ENCODE measurements around the gene FKBP2. TPM values are rescaled to one million over a fixed set of nuclear protein-coding genes. Genes with fewer than 3 reads are reported as not detected.

The FKBP2 gene
- total RNA-seq, 1 experiment from 2014 or later, result 84.2 TPM

DNA sequence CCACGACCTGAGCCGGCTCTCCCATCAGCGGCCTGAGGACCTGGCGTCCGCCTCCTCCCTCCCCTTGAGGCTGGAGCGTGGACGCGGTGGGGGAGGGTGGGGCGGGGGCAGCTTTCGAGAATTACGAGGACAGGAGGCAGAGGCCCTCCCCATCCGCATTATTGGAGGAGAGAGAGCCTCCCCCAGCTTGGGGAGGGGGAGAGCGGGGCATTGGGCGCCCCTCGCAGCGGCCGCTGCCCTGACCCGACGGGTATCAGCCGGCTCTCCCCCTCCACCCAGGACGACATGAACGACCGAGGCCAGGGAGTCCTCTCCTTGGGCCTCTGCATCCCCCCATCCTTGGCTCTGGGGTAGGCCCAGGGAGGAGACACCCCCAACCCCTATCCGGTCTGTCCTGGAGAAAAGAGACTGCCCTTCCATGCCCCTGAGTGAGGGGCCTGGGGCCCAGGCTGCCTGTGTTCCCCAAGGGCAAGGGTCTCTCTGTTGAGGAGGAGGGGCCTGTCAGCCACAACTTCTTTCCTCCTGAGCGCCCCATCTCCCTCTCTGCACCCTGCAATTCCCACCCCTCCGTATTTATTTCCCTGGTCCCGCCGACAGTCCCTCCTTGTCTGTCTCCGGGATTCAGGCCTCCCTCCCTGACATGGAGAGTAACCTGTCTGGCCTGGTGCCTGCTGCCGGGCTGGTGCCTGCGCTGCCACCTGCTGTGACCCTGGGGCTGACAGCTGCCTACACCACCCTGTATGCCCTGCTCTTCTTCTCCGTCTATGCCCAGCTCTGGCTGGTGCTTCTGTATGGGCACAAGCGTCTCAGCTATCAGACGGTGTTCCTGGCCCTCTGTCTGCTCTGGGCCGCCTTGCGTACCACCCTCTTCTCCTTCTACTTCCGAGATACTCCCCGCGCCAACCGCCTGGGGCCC is 45.2 kb downstream of the FKBP2 start:
- H3K27ac ChIP-seq, result no peak overlapping the region
- H3K4me3 ChIP-seq, result peak overlapping the region; percentile 67
- peaks cover 22% of the 10 kb centered on the region for H3K4me1 ChIP-seq (replicated peaks; ENCODE audit: insufficient read depth)
- H3K4me2 ChIP-seq, result peak overlapping the region; percentile 82
- TF ChIP-seq, protein P1, sequence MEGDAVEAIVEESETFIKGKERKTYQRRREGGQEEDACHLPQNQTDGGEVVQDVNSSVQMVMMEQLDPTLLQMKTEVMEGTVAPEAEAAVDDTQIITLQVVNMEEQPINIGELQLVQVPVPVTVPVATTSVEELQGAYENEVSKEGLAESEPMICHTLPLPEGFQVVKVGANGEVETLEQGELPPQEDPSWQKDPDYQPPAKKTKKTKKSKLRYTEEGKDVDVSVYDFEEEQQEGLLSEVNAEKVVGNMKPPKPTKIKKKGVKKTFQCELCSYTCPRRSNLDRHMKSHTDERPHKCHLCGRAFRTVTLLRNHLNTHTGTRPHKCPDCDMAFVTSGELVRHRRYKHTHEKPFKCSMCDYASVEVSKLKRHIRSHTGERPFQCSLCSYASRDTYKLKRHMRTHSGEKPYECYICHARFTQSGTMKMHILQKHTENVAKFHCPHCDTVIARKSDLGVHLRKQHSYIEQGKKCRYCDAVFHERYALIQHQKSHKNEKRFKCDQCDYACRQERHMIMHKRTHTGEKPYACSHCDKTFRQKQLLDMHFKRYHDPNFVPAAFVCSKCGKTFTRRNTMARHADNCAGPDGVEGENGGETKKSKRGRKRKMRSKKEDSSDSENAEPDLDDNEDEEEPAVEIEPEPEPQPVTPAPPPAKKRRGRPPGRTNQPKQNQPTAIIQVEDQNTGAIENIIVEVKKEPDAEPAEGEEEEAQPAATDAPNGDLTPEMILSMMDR (conservative IDR thresholded peaks at IDR 0.05), result peak; percentile 44; the same call in 1 of the 2 replicates
- no peak for TF ChIP-seq EZH2 (IDR thresholded peaks at IDR 0.05; ENCODE audit: low read depth)
- no peaks in the 10 kb centered on the region for H4K20me1 ChIP-seq (ENCODE audit: insufficient read depth)
- no peaks in the 10 kb centered on the region for H3K36me3 ChIP-seq (ENCODE audit: low read depth)
- ChIA-PET POLR2A (ENCODE audit: unreplicated experiment) (interaction anchor here (1.0 kb wide), 1 partner anchor 15 kb away, joined by 3 read pairs; no protein-coding TSS in a partner anchor), CTCF (interaction anchor here (0.6 to 0.7 kb wide), 4 partner anchors 14 to 587 kb away, joined by 3 to 11 read pairs (median 6); partner anchors contain the start of gene CATSPERZ)
- peaks cover 15% of the 10 kb centered on the region; the same call in 1 of the 2 replicates for H3K79me2 ChIP-seq (ENCODE audit: low read depth)
- peaks cover 17% of the 10 kb centered on the region; the same call in 1 of the 2 replicates for H3F3A ChIP-seq (ENCODE audit: insufficient read depth, low read depth)
- no peaks in the 10 kb centered on the region for H3K9me3 ChIP-seq (ENCODE audit: insufficient read depth, low read depth)
- H3K27me3 ChIP-seq (ENCODE audit: insufficient read depth, low read depth), result no peaks in the 10 kb centered on the region
- peak in 1 of 2 experiments; percentile 59 for DNase-seq
- intact Hi-C loops (cut with micrococcal nuclease; ENCODE audit: unreplicated experiment), result loop anchor here (1.0 kb wide), 1 partner anchor 16 kb away; no protein-coding TSS in a partner anchor
- H3K9me2 ChIP-seq (ENCODE audit: insufficient read depth), result no peaks in the 10 kb centered on the region
- BruUV-seq (replicated peaks), result TSS peak; percentile 9
- peak overlapping the region; percentile 83 for H2AFZ ChIP-seq

DNA sequence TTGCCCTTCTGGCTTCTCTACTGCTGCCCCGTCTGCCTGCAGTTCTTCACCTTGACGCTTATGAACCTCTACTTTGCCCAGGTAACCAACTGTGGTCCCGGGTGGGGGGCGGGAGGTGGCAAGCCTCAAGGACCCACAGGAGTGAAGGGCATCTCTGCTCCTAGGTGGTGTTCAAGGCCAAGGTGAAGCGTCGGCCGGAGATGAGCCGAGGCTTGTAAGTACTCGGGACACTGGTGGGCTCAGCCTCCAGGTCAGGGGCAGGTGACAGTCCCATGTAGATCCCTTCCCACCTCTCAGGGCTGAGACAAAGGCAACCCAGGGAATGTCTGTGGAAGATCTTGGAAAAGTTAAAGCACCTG is 45.9 kb downstream of the FKBP2 start:
- Histone ChIP-seq H3F3A (ENCODE audit: insufficient read depth, low read depth) (peaks cover 17% of the 10 kb centered on the region; the same call in 1 of the 2 replicates), H3K4me3 (peak overlapping the region; percentile 67; the same call in 1 of the 2 replicates), H3K9me3 (ENCODE audit: insufficient read depth, low read depth) (no peaks in the 10 kb centered on the region), H3K79me2 (ENCODE audit: low read depth) (peaks cover 15% of the 10 kb centered on the region; the same call in 1 of the 2 replicates), H2AFZ (no peak overlapping the region), H3K4me2 (peak overlapping the region; percentile 82), H3K4me1 (replicated peaks; ENCODE audit: insufficient read depth) (peaks cover 22% of the 10 kb centered on the region), H4K20me1 (ENCODE audit: insufficient read depth) (no peaks in the 10 kb centered on the region), H3K36me3 (ENCODE audit: low read depth) (no peaks in the 10 kb centered on the region), H3K9me2 (ENCODE audit: insufficient read depth) (no peaks in the 10 kb centered on the region), H3K27me3 (ENCODE audit: insufficient read depth, low read depth) (no peaks in the 10 kb centered on the region), H3K27ac (no peak overlapping the region)
- ChIA-PET POLR2A (ENCODE audit: unreplicated experiment) (interaction anchor here (1.0 kb wide), 1 partner anchor 15 kb away, joined by 3 read pairs; no protein-coding TSS in a partner anchor), CTCF (interaction anchor here (0.6 kb wide), 1 partner anchor 34 kb away, joined by 5 read pairs; no protein-coding TSS in a partner anchor)
- no peak for DNase-seq
- TF ChIP-seq, protein P1 (conservative IDR thresholded peaks at IDR 0.05), result no peak
- no peak for TF ChIP-seq EZH2 (IDR thresholded peaks at IDR 0.05; ENCODE audit: low read depth)
- no TSS peak for BruUV-seq (replicated peaks)
- intact Hi-C loops (cut with micrococcal nuclease; ENCODE audit: unreplicated experiment), result no loop called here

DNA sequence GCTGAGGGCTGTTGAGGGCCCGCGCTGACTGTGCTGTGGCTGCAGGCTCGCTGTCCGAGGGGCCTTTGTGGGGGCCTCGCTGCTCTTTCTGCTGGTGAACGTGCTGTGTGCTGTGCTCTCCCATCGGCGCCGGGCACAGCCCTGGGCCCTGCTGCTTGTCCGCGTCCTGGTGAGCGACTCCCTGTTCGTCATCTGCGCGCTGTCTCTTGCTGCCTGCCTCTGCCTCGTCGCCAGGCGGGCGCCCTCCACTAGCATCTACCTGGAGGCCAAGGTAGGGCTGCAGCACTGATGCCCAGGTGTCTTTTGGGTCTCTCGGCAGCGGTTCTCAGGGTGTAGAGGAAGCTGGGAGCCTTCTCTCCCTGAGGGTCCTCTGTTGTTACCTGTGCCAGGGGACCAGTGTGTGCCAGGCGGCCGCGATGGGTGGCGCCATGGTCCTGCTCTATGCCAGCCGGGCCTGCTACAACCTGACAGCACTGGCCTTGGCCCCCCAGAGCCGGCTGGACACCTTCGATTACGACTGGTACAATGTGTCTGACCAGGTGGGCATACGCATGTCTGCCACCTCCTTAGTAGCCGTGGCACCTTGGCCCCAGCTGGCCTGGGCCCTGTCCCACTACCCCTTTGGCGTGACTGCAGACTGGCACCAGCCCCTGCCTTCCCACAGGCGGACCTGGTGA is 46.9 kb downstream of the FKBP2 start:
- POLR2A ChIA-PET (ENCODE audit: unreplicated experiment), result no interaction called here
- H2AFZ ChIP-seq, result no peak overlapping the region
- DNase-seq, result peak in 1 of 2 experiments; percentile 15
- no peaks in the 10 kb centered on the region for H3K9me2 ChIP-seq (ENCODE audit: insufficient read depth)
- H3K9me3 ChIP-seq (ENCODE audit: insufficient read depth, low read depth), result no peaks in the 10 kb centered on the region
- peaks cover 17% of the 10 kb centered on the region; the same call in 1 of the 2 replicates for H3F3A ChIP-seq (ENCODE audit: insufficient read depth, low read depth)
- H3K79me2 ChIP-seq (ENCODE audit: low read depth), result peaks cover 15% of the 10 kb centered on the region; the same call in 1 of the 2 replicates
- TF ChIP-seq, protein P1 (conservative IDR thresholded peaks at IDR 0.05), result no peak
- no peak for TF ChIP-seq EZH2 (IDR thresholded peaks at IDR 0.05; ENCODE audit: low read depth)
- CTCF ChIA-PET, result no interaction called here
- H3K36me3 ChIP-seq (ENCODE audit: low read depth), result no peaks in the 10 kb centered on the region
- no peak overlapping the region for H3K4me3 ChIP-seq
- no peaks in the 10 kb centered on the region for H3K27me3 ChIP-seq (ENCODE audit: insufficient read depth, low read depth)
- H3K4me2 ChIP-seq, result no peak overlapping the region
- no TSS peak for BruUV-seq (replicated peaks)
- no peaks in the 10 kb centered on the region for H4K20me1 ChIP-seq (ENCODE audit: insufficient read depth)
- H3K4me1 ChIP-seq (replicated peaks; ENCODE audit: insufficient read depth), result peaks cover 22% of the 10 kb centered on the region
- intact Hi-C loops (cut with micrococcal nuclease; ENCODE audit: unreplicated experiment), result no loop called here
- no peak overlapping the region for H3K27ac ChIP-seq
